ENCODE data around the gene FAM167B. TPM values are rescaled to one million over a fixed set of nuclear protein-coding genes. Genes with fewer than 3 reads are reported as not detected.
"Not testable (repeated sequence)": the region's sequence is repeated elsewhere in the genome, so short reads cannot be mapped to it uniquely, and the experiment has no call there.

FAM167B gene
- total RNA-seq, 5 donors from 2014 or later (not counting 1 experiment from before 2014, with no cell fraction given): 0.65 to 1.0 (median 0.95) TPM

DNA sequence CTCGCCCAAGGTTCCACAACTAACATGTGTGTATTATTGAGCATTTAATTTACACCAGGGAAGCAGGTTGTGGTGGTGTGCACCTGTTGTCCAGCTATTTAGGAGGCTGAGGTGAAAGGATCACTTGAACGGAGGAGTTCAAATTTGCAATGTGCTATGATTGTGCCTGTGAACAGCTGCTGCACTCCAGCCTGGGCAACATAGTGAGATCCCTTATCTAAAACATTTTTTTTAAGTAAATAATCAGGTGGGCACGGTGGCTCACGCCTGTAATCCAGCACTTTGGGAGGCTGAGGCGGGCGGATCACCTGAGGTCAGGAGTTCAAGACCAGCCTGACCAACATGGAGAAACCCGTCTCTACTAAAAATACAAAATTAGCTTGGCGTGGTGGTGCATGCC, 37.8 kb downstream of the FAM167B start:
- CTCF ChIA-PET: interaction anchor here in 1 of 2 donors (0.6 kb wide), 1 partner anchor 342 kb away, joined by 4 read pairs; no protein-coding TSS in a partner anchor
- Mint-ChIP-seq H3K36me3 (peaks cover 29% of the 10 kb centered on the region), H3K27ac (peak overlapping the region in 1 of 2 donors; percentile 52)
- H3K27ac ChIP-seq (ENCODE audit: low read length); H3K9me3 Mint-ChIP-seq; H3K27me3 ChIP-seq (replicated peaks in 1 of 2; ENCODE audit: control insufficient read depth in 2 of 2, extremely low read depth in 1 of 2, insufficient read depth in 2 of 2, low read length in 1 of 2); H3K4me1 ChIP-seq (ENCODE audit: control insufficient read depth in 1 of 2, extremely low read depth in 1 of 2, insufficient read depth in 2 of 2, low read length in 2 of 2); ATAC-seq (replicated peaks in 1 of 4); H3K4me1 Mint-ChIP-seq; H3K9me3 ChIP-seq; H3K4me3 Mint-ChIP-seq; H3K27me3 Mint-ChIP-seq; POLR2A ChIA-PET; DNase-seq; H3K4me3 ChIP-seq (ENCODE audit: control insufficient read depth in 1 of 2, extremely low read depth in 1 of 2, low read length in 1 of 2): not testable (repeated sequence)
- peaks cover 19 to 69% of the 10 kb centered on the region in 2 donors for H3K36me3 ChIP-seq (ENCODE audit: control insufficient read depth in 2 of 2, extremely low read depth in 1 of 2, insufficient read depth in 1 of 2, low read length in 1 of 2)
- no CpG with 5 or more reads among the region's 8 CpGs for WGBS (ENCODE audit: insufficient coverage)

- CTCF ChIA-PET: interaction anchor here in 1 of 2 donors (0.5 kb wide), 1 partner anchor 44 kb away, joined by 6 read pairs; no protein-coding TSS in a partner anchor
- Mint-ChIP-seq H3K27ac (no peak overlapping the region), H3K9me3 (no peaks in the 10 kb centered on the region), H3K27me3 (no peaks in the 10 kb centered on the region), H3K4me3 (no peak overlapping the region), H3K36me3 (peaks cover 24% of the 10 kb centered on the region), H3K4me1 (peaks cover 6 to 9% (median 6%) of the 10 kb centered on the region in 3 donors)
- no CpG with 5 or more reads among the region's 3 CpGs for WGBS (ENCODE audit: insufficient coverage)
- Histone ChIP-seq H3K27me3 (replicated peaks in 1 of 2; ENCODE audit: control insufficient read depth in 2 of 2, extremely low read depth in 1 of 2, insufficient read depth in 2 of 2, low read length in 1 of 2) (no peaks in the 10 kb centered on the region), H3K36me3 (ENCODE audit: control insufficient read depth in 2 of 2, extremely low read depth in 1 of 2, insufficient read depth in 1 of 2, low read length in 1 of 2) (peaks cover 15 to 60% of the 10 kb centered on the region in 2 donors), H3K9me3 (no peaks in the 10 kb centered on the region), H3K27ac (ENCODE audit: low read length) (no peak overlapping the region), H3K4me1 (ENCODE audit: control insufficient read depth in 1 of 2, extremely low read depth in 1 of 2, insufficient read depth in 2 of 2, low read length in 2 of 2) (peaks cover 3 to 7% of the 10 kb centered on the region in 2 experiments), H3K4me3 (ENCODE audit: control insufficient read depth in 1 of 2, extremely low read depth in 1 of 2, low read length in 1 of 2) (no peak overlapping the region)
- POLR2A ChIA-PET: no interaction called here
- peak in 1 of 4 experiments; percentile 27 for ATAC-seq (replicated peaks in 1 of 4)
- no peak for DNase-seq
Observed at GRCh38 chr1:32285658-32286057, 38.6 kb downstream of the FAM167B start.

GRCh38 chr1:32286763-32287162, 39.7 kb downstream of the FAM167B start:
- no peaks in the 10 kb centered on the region for H3K9me3 ChIP-seq
- H3K36me3 ChIP-seq (ENCODE audit: control insufficient read depth in 2 of 2, extremely low read depth in 1 of 2, insufficient read depth in 1 of 2, low read length in 1 of 2): peaks cover 15 to 49% of the 10 kb centered on the region in 2 donors
- H3K4me1 Mint-ChIP-seq: peaks cover 14 to 18% (median 16%) of the 10 kb centered on the region in 3 donors
- peak overlapping the region; percentile 74 to 78 for H3K27ac Mint-ChIP-seq
- H3K9me3 Mint-ChIP-seq: no peaks in the 10 kb centered on the region
- WGBS (ENCODE audit: insufficient coverage): 100% methylated on average over 2 of the region's 4 CpGs
- ATAC-seq (replicated peaks in 1 of 4): no peak
- H3K27me3 ChIP-seq (replicated peaks in 1 of 2; ENCODE audit: control insufficient read depth in 2 of 2, extremely low read depth in 1 of 2, insufficient read depth in 2 of 2, low read length in 1 of 2): no peaks in the 10 kb centered on the region
- ChIA-PET CTCF (interaction anchor here in 1 of 2 donors (0.7 kb wide), 2 partner anchors 32 to 71 kb away, joined by 3 to 17 read pairs; no protein-coding TSS in a partner anchor), POLR2A (interaction anchor here in 1 of 2 donors (0.6 to 0.7 kb wide), 2 partner anchors 41 to 76 kb away, joined by 4 to 9 read pairs; no protein-coding TSS in a partner anchor)
- no peak overlapping the region for H3K4me3 Mint-ChIP-seq
- no peaks in the 10 kb centered on the region for H3K27me3 Mint-ChIP-seq
- no peak overlapping the region for H3K27ac ChIP-seq (ENCODE audit: low read length)
- DNase-seq: no peak
- no peak overlapping the region for H3K4me3 ChIP-seq (ENCODE audit: control insufficient read depth in 1 of 2, extremely low read depth in 1 of 2, low read length in 1 of 2)
- H3K4me1 ChIP-seq (ENCODE audit: control insufficient read depth in 1 of 2, extremely low read depth in 1 of 2, insufficient read depth in 2 of 2, low read length in 2 of 2): peaks cover 7 to 18% of the 10 kb centered on the region in 2 experiments
- H3K36me3 Mint-ChIP-seq: peaks cover 21% of the 10 kb centered on the region

DNA sequence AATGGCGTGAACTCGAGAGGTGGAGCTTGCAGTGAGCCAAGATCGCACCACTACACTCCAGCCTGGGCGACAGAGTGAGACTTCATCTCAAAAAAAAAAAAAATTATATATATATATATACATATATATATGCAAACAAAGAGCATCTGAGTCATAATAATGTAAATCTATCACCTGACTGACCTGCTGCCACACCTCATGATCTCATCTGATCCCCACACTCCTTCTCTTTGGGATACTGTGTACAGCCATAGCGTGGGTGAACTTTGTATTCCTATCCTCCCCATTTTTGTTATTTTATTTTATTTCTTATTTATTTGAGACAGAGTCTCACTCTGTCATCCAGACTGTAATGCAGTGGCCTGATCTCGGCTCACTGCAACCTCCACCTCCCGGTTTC, 42.2 kb downstream of the FAM167B start:
- H3K4me3 Mint-ChIP-seq: no peak overlapping the region
- H3K27ac Mint-ChIP-seq: peak overlapping the region; percentile 52 to 55
- H3K27me3 Mint-ChIP-seq: no peaks in the 10 kb centered on the region
- no peak for DNase-seq
- WGBS (ENCODE audit: insufficient coverage): 100% methylated on average over 2 of the region's 7 CpGs
- peaks cover 23 to 37% (median 31%) of the 10 kb centered on the region in 3 donors for H3K4me1 Mint-ChIP-seq
- H3K9me3 ChIP-seq: no peaks in the 10 kb centered on the region
- H3K4me3 ChIP-seq (ENCODE audit: control insufficient read depth in 1 of 2, extremely low read depth in 1 of 2, low read length in 1 of 2): no peak overlapping the region
- H3K4me1 ChIP-seq (ENCODE audit: control insufficient read depth in 1 of 2, extremely low read depth in 1 of 2, insufficient read depth in 2 of 2, low read length in 2 of 2): peaks cover 16 to 37% of the 10 kb centered on the region in 2 experiments
- H3K27me3 ChIP-seq (replicated peaks in 1 of 2; ENCODE audit: control insufficient read depth in 2 of 2, extremely low read depth in 1 of 2, insufficient read depth in 2 of 2, low read length in 1 of 2): no peaks in the 10 kb centered on the region
- POLR2A ChIA-PET: no interaction called here
- no peaks in the 10 kb centered on the region for H3K9me3 Mint-ChIP-seq
- CTCF ChIA-PET: no interaction called here
- H3K27ac ChIP-seq (ENCODE audit: low read length): no peak overlapping the region
- peaks cover 18% of the 10 kb centered on the region for H3K36me3 Mint-ChIP-seq
- peaks cover 12 to 30% of the 10 kb centered on the region in 2 donors for H3K36me3 ChIP-seq (ENCODE audit: control insufficient read depth in 2 of 2, extremely low read depth in 1 of 2, insufficient read depth in 1 of 2, low read length in 1 of 2)
- no peak for ATAC-seq (replicated peaks in 1 of 4)

GRCh38 chr1:32291145-32291707, 44.2 kb downstream of the FAM167B start:
- H3K9me3 Mint-ChIP-seq: no peaks in the 10 kb centered on the region
- H3K4me3 Mint-ChIP-seq: peak overlapping the region; percentile 95 to 99 (median 98)

DNA sequence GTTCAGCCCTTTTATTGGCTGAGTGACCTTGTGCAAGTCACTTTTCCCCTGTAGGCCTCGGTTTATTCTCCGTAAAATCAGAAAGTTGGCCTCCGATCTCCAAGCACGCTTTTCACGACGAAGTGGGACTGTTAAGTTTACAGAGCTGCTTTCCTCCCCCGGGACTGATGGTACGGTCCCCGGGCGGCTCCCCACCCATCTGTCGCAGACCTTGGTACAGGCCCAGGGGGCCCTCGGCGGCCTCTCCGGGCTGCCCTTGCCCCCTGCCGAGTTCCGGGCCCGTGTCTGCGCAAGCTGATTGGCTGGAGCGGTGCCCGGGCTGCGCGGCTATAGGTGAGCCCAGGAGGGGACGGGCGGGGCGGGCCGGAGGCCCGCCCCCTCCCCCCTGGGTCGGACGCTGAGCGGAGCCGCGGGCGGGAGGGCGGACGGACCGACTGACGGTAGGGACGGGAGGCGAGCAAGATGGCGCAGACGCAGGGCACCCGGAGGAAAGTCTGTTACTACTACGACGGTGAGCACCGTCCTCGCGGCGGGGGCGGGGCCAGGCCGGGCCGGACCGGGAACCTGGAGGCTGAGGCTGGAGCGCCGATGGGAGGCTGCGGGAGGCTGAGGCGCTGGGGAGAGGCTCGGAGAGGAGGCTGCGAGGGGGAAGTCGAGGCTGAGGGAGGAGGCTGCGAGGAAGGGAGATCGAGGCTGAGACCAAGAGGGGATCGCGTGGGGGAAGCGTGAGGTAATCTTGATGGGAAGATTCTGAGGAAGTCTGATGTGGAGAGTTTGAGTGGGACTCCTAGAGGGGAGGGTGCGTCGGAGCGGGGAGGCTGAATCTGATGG, 44.9 kb downstream of the FAM167B start, which contains the start of gene HDAC1:
Gene HDAC1 (plus strand): TSS at position 376 of the 831 bp plus-strand sequence. CDS start 87 bp downstream, at position 463.
- Mint-ChIP-seq H3K27ac (peak within 1 kb of the TSS; percentile 97 to 98), H3K9me3 (no peaks in the 10 kb centered on the region), H3K4me1 (peaks cover 45 to 63% (median 55%) of the 10 kb centered on the region in 3 donors), H3K4me3 (peak within 1 kb of the TSS; percentile 95 to 99 (median 98)), H3K27me3 (no peaks in the 10 kb centered on the region), H3K36me3 (peaks cover 13% of the 10 kb centered on the region)
- DNase-seq (peak; percentile 90 to 97 (median 95)), ATAC-seq (replicated peaks in 1 of 4) (peak; percentile 96 to 97 (median 97))
- Histone ChIP-seq H3K27ac (ENCODE audit: low read length) (peak within 1 kb of the TSS; percentile 88), H3K36me3 (ENCODE audit: control insufficient read depth in 2 of 2, extremely low read depth in 1 of 2, insufficient read depth in 1 of 2, low read length in 1 of 2) (peaks cover 3 to 12% of the 10 kb centered on the region in 2 donors), H3K27me3 (replicated peaks in 1 of 2; ENCODE audit: control insufficient read depth in 2 of 2, extremely low read depth in 1 of 2, insufficient read depth in 2 of 2, low read length in 1 of 2) (no peaks in the 10 kb centered on the region), H3K4me1 (ENCODE audit: control insufficient read depth in 1 of 2, extremely low read depth in 1 of 2, insufficient read depth in 2 of 2, low read length in 2 of 2) (peaks cover 24 to 61% of the 10 kb centered on the region in 2 experiments), H3K4me3 (ENCODE audit: control insufficient read depth in 1 of 2, extremely low read depth in 1 of 2, low read length in 1 of 2) (peak within 1 kb of the TSS; percentile 72 to 84), H3K9me3 (no peaks in the 10 kb centered on the region)
- WGBS (ENCODE audit: insufficient coverage): under 1% methylated on average over 63 of the region's 67 CpGs
- ChIA-PET POLR2A (interaction anchor here (0.6 to 1.7 kb wide), 8 partner anchors 14 to 102 kb away, joined by 3 to 11 read pairs (median 5); partner anchors contain the start of genes BSDC1 (in 1 of the 2), LCK (in 1 of the 2) and MARCKSL1 (in 1 of the 2)), CTCF (interaction anchor here in 1 of 2 donors (0.6 to 3.1 kb wide), 9 partner anchors 36 to 256 kb away, joined by 3 to 16 read pairs (median 5); partner anchors contain the start of genes BSDC1, IQCC and KPNA6)

More at GRCh38 chr1:32291145-32291707, 44.2 kb downstream of the FAM167B start:
- Histone ChIP-seq H3K36me3 (ENCODE audit: control insufficient read depth in 2 of 2, extremely low read depth in 1 of 2, insufficient read depth in 1 of 2, low read length in 1 of 2) (peaks cover 6 to 15% of the 10 kb centered on the region in 2 donors), H3K27me3 (replicated peaks in 1 of 2; ENCODE audit: control insufficient read depth in 2 of 2, extremely low read depth in 1 of 2, insufficient read depth in 2 of 2, low read length in 1 of 2) (no peaks in the 10 kb centered on the region), H3K4me1 (ENCODE audit: control insufficient read depth in 1 of 2, extremely low read depth in 1 of 2, insufficient read depth in 2 of 2, low read length in 2 of 2) (peaks cover 24 to 56% of the 10 kb centered on the region in 2 experiments), H3K9me3 (no peaks in the 10 kb centered on the region), H3K27ac (ENCODE audit: low read length) (peak overlapping the region; percentile 88), H3K4me3 (ENCODE audit: control insufficient read depth in 1 of 2, extremely low read depth in 1 of 2, low read length in 1 of 2) (peak overlapping the region; percentile 72 to 84)
- POLR2A ChIA-PET: interaction anchor here (0.6 to 1.7 kb wide), 12 partner anchors 14 to 141 kb away, joined by 3 to 12 read pairs (median 4); partner anchors contain the start of genes BSDC1 (in 1 of the 2), LCK (in 1 of the 2) and MARCKSL1 (in 1 of the 2)
- H3K36me3 Mint-ChIP-seq: peaks cover 11% of the 10 kb centered on the region
- H3K27ac Mint-ChIP-seq: peak overlapping the region; percentile 97 to 98
- WGBS (ENCODE audit: insufficient coverage): 0% methylated on average over 3 of the region's 10 CpGs
- ATAC-seq (replicated peaks in 1 of 4) (no peak), DNase-seq (no peak)
- H3K27me3 Mint-ChIP-seq: no peaks in the 10 kb centered on the region
- H3K4me1 Mint-ChIP-seq: peaks cover 38 to 56% (median 48%) of the 10 kb centered on the region in 3 donors
- CTCF ChIA-PET: interaction anchor here (0.6 to 3.1 kb wide), 11 partner anchors 42 to 276 kb away, joined by 3 to 16 read pairs (median 4); partner anchors contain the start of genes BSDC1 (in 1 of the 2), IQCC (in 1 of the 2) and KPNA6 (in 1 of the 2)

All from T-cell (primary cell).